DMS 273 treated with DMSO at 0.1 percent for 48 hours (cell line): ENCODE measurements around the gene GLA.
A peak's percentile ranks its signal among the peaks of the same experiment; 100 is the strongest.

Source experiments
- DNase-seq: peaks from one replicate; lab custom pipeline; 2025; lab: John Stamatoyannopoulos, UW

The GLA gene

GRCh38 chrX:101349193-101349562 is 58.5 kb downstream of the GLA start:
- DNase-seq: no peak

DNA sequence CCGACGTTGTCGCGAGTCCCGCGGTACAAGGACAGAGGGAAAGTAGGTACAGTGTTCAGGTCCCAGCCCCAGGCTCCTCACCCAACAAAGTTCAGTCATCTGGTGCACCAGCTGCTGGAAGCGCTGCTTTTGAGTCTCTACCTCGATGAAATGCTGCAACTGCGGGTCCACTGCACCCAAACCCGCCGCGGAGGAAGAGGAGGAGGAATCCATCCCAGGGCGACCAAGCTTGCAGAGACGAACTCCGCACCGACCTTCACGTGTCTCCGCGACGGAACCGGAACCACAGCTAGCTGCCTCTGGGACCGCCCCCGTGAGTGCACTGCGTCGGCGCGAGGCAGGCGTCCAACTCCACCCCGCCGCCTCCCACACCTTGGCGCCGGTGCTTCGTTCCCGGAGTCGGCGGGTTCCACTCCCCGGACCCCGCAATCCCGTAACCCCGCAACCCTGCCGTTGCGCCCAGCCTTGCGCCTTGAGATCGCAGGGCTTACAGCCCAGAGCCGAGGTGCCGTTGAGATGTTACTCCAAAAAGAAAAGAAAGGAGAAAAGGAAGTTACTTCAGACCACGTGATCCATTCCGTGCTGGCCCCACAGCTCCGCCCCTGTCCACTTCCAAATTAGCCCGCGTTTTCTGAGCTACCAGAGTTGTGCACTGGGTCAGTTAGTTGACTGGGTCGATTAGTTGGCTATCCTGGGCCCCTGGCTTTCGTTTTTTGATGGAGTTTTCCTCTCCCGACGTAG is 59.1 kb downstream of the GLA start, which contains the start of gene TIMM8A:
TSS of gene TIMM8A (minus strand) at position 291 of the 741 bp plus-strand sequence. CDS start at position 213, 78 bp downstream.
- peak; percentile 56 for DNase-seq

DNA sequence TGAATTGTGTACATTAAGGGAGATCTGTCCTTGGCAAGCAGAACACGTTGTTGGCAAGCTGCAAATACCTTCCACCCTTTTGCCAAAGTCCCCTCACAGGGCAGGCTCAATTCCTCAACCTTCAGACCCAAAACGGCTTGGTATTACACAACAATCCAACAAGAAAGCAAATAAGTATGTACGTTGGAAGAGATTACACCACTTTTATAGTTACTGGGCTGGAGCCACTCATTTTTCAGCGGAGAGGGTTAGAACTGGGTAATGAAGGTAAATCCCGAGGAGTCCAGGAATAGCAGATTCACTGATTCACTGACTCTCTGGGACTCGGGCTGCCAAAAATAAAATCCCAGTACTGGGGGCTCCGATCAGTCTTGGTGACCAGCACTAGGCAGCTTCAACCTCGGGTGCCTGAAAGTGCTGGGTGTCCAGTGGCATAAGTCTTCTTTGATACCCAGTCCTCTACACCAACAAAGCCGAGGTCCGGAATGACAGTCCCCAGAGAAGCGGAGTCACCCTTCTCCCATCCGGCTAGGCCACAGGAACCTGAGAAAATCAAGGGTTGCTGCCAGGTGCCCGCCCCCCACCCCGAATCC is 59.8 kb downstream of the GLA start:
- no peak for DNase-seq
